GM21737 (cell line): ENCODE measurements around the gene MFNG.

Experiments used
- ATAC-seq: cut with Tn5 transposase; IDR thresholded peaks from one replicate; pipeline ENCODE4 v1.9.1; 2021; ENCODE audit warnings: mild to moderate bottlenecking, moderate library complexity; ENCODE audit not compliant: unreplicated experiment

MFNG gene

DNA sequence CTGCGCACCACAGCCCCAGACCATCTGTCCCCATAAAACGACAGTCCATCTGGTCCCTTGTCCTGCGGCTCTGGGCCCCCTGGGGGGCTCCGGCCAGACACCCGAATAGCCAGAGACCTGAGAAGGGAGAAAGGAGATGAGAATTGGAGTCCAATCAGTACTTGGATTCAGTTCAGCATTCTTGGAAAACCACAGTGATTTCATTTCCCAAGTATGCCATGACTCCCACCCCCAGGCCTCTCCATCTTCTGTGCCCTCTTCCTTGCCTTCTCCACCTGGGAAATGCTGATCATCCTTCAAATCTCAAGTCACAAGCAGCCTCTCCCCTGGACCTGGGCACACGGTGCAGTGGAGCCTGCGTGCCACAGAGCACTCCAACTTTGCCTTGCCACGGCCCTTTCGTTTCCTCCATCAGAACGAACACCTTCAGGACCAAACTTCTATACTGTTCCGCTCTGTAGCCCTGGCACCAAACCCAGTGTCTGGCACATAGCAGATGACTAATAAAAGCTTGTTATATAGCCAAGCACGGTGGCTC is 10.9 kb upstream of the MFNG start:
- no peak for ATAC-seq

DNA sequence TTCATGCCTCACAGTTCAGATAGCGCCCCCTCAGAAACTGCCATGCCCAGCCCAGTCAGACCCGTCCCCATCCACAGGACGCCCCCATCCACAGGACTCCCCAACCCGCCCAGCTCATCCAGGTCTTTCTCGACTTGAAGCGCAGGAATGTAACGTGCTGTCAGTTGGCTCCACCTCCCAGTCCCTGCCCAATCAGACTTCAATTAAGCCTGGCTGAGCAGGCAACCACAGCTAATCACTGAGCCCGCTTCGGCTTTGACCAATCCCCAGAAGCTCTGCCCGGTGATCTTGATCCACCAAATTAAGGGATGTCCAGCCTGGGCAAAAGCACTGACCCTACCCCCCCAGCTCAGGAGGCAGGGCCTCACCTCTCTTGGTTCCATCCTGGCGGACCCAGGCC is 10.5 kb upstream of the MFNG start:
- ATAC-seq = no peak

DNA sequence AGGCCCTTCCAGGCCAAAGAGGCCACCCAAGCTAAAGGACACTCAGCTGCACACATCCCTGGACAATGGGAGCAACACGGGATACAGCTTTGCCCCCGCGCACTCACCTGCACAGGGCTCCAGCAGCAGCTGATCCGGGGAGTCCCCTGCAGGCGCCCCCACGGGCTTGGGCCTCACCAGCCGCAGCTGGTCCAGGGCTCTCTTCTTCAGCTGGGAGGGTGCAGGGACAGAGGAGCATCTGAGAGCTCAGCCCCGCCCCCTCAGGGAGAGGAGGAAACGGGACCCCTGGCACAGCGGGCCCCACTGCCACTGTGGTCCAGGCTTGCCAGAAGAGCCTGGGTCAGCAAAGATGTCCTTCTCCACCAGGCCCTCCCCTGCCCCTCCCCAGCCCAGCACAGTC is 7.8 kb upstream of the MFNG start:
- ATAC-seq = no peak

DNA sequence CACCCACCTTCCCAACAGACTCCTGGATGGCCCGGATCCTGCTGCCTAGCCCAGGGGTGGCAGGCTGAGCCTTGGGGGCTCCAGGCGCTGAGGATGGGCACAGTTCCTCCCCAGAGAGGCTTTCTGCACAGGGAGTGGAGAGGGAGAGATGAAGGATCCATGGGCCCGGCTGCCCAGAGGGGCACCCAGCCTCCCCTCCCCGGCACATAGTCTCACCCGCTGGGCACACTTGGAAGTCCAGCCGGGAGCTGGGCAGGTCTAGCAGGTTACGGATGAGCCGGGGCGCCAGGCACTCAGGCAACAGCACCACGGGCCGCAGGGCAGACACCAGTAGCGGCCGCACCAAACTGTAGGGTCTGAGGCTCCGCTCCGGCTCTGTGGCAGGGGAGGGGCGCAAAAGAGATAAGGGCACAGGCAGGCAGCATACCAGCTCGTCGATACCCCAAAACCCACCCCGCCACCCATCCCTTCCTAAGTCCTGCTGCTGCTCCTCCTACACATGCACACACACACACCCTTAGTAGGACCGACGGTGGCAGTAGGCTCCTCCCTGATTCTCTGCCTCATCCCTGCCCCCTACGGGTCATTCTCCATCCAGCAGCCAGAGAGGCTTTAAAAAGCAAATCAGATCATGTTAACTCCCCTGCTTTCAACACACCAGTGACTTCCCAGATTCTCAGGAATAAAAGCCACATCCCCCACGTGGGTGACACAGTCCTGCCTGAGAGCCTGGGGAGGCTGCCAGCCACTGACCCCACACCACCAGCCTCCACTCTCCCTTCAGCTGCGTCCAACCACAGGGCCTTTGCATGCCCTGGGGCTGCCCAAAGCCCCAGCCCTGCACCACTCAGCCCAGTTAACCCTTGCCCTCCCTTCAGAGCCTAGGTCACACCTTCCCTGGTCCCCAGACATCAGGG is 6.5 kb upstream of the MFNG start:
- no peak for ATAC-seq

DNA sequence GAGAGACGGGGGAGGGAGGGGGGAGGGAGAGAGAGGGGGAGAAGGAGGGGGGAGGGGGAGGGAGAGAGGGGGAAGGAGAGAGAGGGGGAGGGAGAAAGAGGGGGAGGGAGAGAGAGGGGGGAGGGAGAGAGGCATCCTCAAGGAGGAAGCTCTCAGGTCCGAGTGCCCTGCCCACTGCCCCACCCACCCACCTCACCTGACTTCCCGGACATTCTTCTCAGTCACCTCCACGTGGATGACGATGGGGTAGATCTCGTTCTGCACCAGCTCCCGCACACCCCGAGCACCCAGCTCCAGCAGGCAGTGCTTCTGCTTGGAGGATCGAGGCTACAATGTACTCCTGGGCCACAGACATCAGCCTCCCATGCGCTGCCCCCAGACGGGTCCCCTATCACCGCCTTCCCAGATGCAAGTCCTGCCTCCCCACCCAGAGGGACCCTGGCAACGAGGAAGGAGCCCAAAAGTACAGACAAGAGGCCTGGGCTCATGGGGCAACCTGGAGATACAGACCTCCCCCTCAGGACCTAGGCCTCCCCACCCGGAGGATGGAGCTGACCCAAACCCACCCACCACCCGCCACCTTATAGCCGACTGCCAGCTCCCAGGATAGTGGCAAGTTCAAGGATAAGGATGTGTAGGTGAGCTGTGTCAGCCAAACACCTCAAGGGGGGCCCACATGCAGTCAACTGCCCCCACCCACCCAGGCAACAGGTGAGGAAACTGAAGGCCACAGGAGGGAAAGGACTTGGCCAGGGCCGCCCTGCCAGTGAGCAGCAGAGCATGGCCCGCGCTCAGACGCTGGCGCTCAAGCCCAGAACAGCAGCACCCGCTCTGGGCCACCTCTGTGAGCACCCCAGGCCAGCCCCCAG is 5.6 kb upstream of the MFNG start:
- no peak for ATAC-seq

DNA sequence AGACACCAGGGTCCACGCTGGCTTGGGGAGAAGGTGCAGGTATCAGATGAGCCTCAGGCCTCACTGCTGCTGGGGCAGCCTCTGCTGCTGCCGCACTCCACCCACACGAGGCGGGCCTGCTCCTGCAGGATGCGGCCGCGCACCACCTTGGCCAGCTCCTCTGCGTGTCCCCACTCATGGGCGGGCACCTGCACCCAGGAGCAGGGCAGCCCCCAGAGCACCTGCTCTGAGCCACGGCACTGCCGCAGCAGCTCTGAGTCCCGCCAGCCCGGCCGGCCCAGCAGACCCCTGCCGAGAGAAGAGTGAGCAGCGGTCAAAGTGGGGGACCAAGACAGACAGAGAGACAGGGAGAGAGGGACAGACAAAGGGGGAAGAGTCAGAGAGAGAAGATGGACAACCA is 4.9 kb upstream of the MFNG start:
- no peak for ATAC-seq

DNA sequence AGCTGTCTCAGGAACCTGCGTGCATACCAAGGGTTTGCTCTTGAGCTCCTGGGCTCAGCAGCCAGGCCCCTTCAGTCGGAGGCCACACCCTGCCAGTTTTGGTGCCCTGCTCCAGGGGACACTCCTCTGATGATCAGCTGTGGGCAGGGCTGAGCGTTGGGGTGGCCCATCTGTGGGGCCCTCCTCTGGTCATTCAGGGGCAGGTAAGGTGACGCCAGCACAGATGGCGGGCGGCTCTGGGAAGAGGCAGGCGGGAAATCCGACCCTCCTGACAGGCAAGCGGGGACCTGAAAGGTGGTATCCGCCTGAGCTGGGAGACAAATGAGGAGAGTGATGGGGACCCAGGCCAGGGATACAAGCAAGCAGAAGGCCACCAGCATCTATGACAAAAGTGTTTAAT is 3.8 kb upstream of the MFNG start:
- ATAC-seq = no peak

DNA sequence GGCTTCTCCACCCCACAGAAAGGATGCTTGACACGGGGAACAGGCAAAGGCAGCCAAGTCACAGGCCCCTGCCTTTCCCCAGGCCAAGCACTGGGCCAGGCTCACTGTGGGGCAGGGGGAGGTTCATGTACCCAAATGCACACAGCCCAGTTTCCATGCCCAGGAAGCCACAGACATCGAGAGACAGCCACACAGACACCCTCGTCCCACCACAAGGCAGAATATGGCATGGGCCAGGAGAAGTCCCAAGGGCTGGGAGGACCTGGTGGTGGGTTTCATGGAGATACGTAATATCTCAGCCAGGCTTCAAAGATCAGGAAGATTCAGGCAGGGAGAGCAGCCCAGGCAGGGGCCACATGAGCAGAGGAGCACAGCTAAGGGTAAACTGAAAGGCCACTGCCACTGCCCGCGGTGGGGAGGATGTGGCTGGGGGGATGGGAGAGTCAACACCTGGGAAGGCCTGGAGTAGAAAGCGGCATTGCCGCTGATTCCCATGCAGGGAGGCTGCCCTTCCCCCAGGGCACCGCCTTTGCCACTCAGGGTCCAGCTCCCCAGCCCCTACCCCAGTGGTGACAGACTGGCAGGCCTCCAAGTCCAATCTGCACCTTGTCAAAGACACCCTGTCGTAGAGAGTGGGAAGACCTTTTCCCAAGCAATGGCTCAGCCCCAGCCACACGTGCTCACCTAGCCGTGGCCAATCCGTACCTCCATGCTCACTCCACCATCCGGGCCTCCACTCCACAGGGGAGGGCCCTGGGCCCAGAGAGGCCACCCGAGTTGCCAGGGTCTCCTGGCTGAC is 2.4 kb upstream of the MFNG start:
- ATAC-seq = no peak

DNA sequence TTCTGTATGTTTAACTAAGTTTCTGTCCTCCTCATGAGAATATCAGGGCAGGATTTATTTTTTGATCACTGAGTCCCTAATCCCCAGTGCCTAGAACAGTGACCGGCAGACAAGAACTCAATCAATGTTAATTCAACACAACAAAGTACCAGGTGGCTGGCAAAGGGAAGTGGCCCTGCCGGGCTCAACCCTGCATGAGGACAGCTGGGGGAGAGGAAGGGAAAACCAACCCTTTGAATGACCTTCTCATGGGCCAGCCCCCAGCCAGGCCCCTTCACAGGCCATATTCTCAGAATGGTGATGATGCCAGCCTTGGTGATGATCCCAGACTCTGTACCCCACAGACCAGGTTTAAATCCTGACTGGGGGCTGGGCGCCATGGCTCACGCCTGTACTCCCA is 1.4 kb upstream of the MFNG start:
- ATAC-seq = no peak

DNA sequence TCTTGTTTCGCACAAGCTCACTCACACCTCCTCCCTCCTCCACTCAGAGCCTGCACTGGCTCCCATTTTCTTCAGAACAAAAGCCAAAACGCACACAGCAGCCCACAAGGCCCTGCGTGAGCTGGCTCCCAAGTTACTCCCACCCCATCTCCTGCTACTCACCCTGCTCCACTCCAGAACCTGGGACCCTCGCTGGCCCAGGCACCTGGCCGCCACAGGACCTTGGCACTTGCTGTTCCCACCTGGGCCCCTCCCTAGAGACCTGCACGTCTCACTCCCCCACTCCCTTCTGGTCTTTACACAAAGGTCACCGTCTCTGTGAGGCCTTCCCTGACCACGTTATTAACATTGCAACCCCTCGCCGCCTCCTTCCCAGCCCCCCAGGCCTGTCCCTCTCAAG is 945 bp upstream of the MFNG start:
- no peak for ATAC-seq

DNA sequence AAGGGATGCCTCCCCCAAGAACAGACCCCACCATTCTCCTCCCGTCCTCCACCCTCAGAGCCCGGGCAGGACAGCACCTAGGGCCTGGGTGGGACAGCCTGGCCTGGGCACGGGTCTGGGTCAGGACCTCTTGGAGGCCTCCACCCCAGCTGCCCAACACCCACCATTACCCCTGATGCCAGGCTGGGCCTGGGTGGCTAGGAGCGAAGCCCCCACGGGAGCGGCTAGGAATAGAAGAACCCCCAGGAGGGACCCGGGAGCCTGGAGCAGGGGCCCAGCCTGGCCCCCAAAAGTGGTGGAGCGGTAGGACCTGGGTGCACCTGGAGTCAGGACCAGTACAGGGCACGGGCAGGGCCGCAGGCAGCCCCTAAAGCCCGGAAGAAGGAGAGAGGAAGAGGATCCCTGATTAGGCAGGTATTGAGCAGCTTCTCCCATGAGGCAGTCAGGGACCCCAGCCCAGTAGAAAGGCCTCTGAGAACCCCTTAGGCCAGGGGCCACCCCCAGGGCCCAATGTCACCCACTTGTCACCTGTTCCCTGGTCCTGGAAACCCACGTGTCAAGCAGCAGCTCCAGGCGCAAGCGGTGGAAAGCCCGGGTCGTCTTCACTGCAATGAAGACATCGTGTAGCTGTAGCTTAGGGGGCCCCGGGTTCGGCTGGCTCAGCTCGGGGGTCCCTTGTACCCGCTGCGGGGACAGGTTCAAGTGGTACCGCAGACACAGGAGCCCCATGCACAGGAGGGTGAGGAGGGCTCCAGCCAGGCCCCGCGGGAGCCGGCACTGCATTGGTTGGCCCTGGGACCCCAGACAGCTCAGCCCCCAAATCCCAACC is 575 bp downstream of the MFNG start:
- peak; percentile 6 for ATAC-seq

DNA sequence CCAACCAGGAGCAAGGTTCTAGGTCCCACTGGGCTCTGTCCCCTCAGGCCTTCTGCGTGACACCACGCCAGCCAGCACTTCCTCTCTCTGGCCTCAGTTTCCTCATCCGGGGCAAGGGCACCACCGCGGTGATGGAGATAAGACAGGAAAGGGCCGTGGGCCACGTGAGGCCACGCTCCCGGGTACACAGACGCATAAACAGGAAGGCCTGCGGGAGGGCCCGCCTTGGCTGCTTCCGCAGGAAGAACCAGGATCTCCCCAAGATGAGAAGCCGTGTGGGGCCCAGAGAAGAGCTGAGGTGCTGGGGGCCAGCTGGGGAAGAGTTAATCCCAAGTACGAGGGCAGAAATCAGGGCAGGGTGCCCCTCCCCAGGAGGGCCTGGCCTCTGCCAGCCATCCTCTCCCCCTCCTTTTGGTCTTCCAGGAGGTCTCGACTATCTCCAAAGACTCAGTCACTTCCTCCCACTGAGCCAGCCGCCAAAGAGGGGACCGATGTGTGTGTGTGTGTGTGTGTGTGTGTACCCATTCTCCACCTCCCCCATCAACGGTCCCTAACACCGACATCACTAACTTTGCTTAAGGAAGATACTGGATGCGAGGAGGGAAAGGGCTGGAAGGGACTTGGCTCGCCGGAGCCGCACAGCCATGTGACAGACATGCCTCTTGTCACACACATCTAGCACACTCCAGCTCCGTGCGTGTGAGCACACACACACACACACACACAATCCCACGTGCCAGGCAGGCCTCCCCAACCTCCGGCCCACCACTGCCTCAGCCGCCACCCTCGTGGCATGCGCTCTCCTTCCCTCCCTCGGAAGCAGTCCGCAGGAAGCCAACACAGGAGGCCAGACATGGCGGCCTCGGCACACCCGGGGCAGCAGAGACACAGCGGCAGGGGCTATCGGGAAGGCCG is 1.4 kb downstream of the MFNG start:
- no peak for ATAC-seq

DNA sequence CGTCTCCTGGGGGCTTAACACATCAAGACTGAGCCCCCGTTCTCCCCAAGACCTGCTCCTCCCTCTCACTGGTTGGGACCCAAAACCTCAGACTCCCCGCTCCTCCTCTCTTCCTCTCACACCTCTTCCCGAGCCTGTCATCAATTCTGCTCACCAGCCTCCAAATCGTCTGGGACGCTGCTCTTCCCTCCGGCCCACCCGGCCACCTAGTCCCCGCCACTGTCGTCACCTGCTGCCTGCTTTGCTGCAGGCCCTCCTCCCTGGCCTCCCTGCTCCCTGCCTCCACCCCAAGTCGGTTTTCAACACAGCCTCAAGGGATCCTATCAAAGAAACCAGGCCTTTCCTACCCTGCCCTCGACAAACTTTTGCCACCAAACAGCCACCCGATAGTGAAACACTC is 3.1 kb downstream of the MFNG start:
- no peak for ATAC-seq

DNA sequence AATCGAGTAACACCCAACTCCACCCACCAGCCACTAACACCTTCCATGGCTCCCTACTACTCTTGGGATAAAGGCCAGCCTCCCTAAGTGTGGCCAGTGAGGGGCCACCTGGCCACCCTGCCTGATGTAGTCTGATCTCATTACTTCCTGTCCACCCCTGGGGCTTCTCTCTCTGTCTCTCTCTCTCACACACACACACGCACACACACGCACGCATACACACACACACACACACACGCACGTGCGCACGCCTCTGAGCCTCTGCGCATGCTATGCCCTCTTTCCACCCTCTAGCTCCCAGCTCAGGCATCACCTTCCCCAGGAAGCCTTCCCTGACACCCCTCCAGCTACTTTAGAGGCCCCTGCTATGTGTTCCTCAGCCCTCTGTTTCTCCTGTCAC is 3.9 kb downstream of the MFNG start:
- ATAC-seq = no peak

DNA sequence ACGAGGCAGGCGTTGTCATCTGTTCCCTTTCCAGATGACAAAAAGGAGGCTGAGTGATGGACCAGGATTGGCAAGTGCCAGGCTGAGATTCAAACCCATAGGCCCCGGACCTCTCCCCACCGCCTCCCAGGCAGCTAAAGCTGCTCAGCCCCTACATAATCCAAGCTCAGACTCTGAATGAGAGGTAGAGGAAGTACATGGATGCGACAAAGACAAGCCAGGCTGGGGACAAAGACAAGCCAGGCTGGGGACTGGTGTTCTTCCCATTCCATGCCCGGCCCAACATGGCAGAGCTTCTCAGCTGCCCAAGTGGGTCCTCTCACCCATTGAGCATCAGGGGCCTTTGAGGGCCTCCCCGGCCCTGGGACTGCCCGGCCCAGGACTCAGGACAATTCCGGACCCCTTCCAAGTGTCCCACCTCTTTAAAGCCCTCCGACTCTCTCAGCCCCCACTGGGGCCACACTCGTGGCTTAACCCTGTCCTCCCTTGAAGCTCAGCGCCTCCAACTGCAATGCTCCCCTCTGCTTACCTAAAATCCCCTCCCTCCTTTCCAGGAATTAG is 4.8 kb downstream of the MFNG start:
- ATAC-seq = no peak

DNA sequence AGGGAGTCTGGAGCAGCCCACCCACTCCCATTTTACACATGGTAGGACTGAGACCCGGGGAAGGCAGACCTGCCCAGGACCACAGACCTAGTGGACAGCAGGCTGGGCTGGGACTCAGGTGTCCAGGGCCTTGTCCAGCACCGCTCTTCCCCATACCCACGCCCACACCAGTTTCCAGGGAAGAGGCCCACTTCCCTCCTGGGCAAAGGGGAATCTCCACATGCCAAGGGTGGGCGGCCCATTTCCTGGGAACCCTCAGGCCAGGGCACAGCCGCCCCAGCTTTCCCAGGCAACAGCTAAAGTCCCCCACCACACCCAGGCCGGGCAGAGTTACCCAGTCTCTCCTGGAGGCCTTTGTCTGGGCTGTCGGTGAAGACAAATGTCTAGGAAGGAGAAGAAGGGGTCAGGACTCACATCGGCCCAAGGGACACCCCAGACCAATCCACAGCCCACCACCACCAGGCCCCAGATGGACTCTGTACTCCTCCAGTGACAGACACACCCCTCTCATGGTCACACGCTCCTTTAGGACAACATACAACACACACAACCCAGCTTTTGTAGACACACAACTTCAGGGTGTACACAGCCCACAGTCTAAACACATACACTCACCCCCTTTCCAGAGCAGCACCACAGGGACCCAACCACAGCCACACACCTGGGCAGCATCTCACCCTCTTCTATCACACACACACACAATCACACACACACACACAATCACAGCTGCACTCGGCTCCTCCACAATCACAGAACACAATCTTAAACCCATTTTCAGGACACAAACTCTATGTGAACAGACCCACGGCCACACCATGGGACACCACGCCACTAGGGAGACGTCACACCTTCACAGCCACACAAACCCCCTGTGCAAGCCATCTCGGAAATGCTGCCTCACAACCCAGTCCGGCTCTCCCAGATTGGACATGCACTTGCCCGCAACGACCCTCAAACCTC is 5.5 kb downstream of the MFNG start:
- ATAC-seq = no peak

DNA sequence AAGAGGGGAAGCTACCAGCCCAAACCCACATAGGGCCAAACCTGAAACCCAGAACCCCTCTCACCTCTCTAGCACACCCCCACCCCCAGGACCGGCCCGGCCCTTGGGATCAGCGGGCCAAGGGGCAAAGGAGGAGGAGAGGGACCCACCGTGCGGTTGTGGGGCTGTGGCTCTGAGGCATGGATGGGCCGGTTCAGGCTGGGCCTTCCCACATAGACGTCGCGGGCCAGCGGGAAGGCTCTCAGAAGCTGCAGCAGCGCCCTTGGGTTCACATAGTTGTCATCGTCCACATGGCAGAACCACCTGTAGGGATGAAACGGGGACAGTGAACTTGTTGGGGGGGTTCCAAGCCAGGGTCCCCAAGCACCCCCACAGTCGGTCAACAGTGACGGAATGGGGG is 7.0 kb downstream of the MFNG start:
- no peak for ATAC-seq
